ENCODE data around the gene SLC48A1.

- TF ChIP-seq CTCF (IDR thresholded peaks at IDR 0.05) = no peak
- TF ChIP-seq POLR2A (IDR thresholded peaks at IDR 0.05) = no peak
Observed at GRCh38 chr12:47808050-47808449, 35.0 kb downstream of the SLC48A1 start.

Data from prostate gland (tissue), 2 donors.